Liver (tissue), 3 donors: ENCODE measurements around the gene BMPER.

Source experiments
- ATF3 ChIP-seq: IDR thresholded peaks from 2 replicates; pipeline ENCODE4 v1.6.1; 2016; ENCODE audit warnings: antibody characterized with exemption
- CTCF ChIP-seq: fragments of 150-350 bp; IDR thresholded peaks from 2 replicates; pipeline ENCODE4 v1.5.1; 2017; ENCODE audit warnings: improper control_type of control experiment, low read depth, low read length; ENCODE audit not compliant: missing input control
- HNF4A ChIP-seq, 2 donors: conservative IDR thresholded peaks; 2 replicates each; pipeline ENCODE4 v1.6.1; 2016; ENCODE audit warnings: antibody characterized with exemption in 2 of 2, mild to moderate bottlenecking in 2 of 2
- MAX ChIP-seq: IDR thresholded peaks from 2 replicates; pipeline ENCODE4 v1.6.1; 2016; ENCODE audit warnings: antibody characterized with exemption
- RAD21 ChIP-seq, 2 donors: IDR thresholded peaks; 2 replicates each; pipeline ENCODE4 v1.6.1; 2016; ENCODE audit warnings: antibody characterized with exemption in 2 of 2, mild to moderate bottlenecking in 2 of 2
- REST ChIP-seq: IDR thresholded peaks from 2 replicates; pipeline ENCODE4 v1.6.1; 2016; ENCODE audit warnings: antibody characterized with exemption, mild to moderate bottlenecking
- SP1 ChIP-seq: IDR thresholded peaks from 2 replicates; pipeline ENCODE4 v1.6.1; 2018; ENCODE audit warnings: antibody characterized with exemption, mild to moderate bottlenecking
- TAF1 ChIP-seq: conservative IDR thresholded peaks from 2 replicates; pipeline ENCODE4 v1.6.1; 2016; ENCODE audit warnings: antibody characterized with exemption, mild to moderate bottlenecking
- YY1 ChIP-seq: IDR thresholded peaks from 2 replicates; pipeline ENCODE4 v1.6.1; 2016; ENCODE audit warnings: antibody characterized with exemption, mild to moderate bottlenecking
- ZBTB33 ChIP-seq: IDR thresholded peaks from 2 replicates; pipeline ENCODE4 v1.6.1; 2016; ENCODE audit warnings: antibody characterized with exemption
- donor health status: healthy.
- donor health status: healthy.

GRCh38 chr7:33874943-33875342, 30.4 kb upstream of the BMPER start:
- TF ChIP-seq RAD21 (IDR thresholded peaks at IDR 0.05) (no peak), REST (no peak), MAX (no peak), CTCF (no peak), ZBTB33 (no peak), HNF4A (conservative IDR thresholded peaks at IDR 0.05) (no peak), TAF1 (no peak), YY1 (no peak), ATF3 (no peak), SP1 (no peak)
